GM12874 (cell line): ENCODE results near the gene ADARB2.

Experiments used
- TF ChIP-seq, protein P1 (sequence below): IDR thresholded peaks from 2 replicates; pipeline ENCODE4 v1.5.1; 2011; ENCODE audit warnings: low read depth, mild to moderate bottlenecking, control low read depth, low read length, moderate library complexity; ENCODE audit not compliant: insufficient read depth

The ADARB2 gene

DNA sequence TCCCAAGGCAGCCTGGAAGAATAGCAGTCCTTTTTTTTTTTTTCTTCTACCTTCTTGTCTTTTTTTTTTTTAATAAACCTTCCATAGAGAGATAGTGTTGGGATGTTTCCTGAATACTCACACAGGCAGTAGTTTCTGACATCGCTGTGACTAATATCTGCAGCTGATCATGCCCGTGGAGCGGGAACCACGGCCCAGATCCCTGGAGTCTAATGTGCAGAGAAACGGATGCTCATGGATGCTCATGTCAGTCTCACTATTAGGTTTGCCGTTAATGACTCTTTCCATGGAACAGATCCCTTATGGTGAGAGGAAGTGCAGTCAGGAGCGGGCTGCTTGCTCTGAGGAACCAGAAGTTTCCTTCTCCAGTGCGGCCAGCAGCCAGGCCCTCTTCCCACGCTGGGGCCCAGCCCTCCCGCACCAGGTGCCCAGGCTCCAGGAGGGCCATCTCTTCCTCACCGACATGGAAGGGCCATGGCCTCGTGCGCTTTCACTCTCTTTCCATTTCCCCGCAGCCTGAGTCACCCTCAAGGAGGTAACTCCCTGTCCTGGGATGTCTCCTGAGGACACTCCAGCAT lies 548.7 kb downstream of the ADARB2 start:
- TF ChIP-seq, protein P1, sequence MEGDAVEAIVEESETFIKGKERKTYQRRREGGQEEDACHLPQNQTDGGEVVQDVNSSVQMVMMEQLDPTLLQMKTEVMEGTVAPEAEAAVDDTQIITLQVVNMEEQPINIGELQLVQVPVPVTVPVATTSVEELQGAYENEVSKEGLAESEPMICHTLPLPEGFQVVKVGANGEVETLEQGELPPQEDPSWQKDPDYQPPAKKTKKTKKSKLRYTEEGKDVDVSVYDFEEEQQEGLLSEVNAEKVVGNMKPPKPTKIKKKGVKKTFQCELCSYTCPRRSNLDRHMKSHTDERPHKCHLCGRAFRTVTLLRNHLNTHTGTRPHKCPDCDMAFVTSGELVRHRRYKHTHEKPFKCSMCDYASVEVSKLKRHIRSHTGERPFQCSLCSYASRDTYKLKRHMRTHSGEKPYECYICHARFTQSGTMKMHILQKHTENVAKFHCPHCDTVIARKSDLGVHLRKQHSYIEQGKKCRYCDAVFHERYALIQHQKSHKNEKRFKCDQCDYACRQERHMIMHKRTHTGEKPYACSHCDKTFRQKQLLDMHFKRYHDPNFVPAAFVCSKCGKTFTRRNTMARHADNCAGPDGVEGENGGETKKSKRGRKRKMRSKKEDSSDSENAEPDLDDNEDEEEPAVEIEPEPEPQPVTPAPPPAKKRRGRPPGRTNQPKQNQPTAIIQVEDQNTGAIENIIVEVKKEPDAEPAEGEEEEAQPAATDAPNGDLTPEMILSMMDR, result no peak

GRCh38 chr10:1187855-1188557 lies 549.3 kb downstream of the ADARB2 start:
- TF ChIP-seq, protein P1, result no peak

- TF ChIP-seq, protein P1, result no peak
Measured at GRCh38 chr10:1187151-1187854, 550.0 kb downstream of the ADARB2 start.

DNA sequence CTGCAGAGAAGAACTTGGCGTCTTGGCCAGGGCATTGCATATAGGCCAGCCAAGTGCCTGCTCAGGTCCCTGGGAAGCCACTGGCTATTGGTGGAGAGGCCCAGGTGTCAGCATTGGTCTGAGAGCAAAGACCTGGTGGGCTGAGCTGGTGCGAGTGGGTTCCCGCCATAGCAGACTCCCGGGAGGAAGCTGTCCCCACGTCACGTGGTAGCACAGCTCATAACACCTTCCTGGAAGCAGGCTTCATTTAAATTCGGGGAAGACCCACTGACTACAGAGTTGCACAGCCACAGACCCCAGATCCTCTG lies 550.7 kb downstream of the ADARB2 start:
- TF ChIP-seq, protein P1, result no peak

- TF ChIP-seq, protein P1, result no peak
Measured at GRCh38 chr10:1185911-1186682, 551.2 kb downstream of the ADARB2 start.

DNA sequence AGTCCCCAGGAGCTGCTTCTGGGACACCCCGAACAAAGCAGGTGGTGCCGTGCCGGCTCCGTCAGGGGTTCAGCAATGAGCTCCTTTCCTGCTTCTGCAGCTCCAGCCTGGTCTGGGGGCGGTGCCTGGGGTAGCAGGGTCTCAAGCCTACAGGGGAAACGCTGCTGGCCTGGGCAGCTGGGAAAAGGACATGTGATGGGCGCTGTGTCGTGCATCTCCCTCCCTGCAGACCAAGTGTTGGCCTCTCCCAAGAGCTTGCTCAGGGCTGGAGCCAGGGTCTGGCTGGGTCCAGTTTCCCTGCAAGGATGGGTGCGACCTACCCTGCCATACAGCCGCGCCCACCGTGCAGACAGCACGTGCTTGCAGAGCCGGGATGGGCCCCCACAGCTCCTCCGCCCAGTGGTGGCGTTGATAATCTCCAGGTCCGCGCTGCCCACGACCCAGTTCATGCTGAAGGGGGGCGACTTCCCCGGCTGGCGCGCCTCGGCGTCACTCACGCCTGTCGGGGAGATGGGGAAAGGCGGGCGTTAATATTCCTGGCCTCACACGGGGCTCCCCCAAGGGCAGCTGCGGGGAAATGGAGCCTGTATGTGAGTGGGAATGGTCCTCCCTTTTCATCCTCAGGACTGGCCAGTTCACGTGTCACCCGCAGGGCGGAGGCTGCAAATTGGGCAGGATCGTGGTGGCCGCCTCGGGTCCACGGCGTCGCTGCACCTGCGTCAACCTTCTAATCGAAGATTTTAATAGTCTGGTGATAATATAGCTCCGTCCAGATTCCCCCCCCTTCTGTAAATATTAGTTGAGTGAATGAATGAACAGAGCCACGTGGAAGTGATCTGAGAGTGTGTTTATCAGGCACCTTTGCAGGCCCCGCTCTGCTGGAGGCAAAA lies 552.5 kb downstream of the ADARB2 start:
- TF ChIP-seq, protein P1, result no peak
